Activated T-cell treated with anti-CD3 and anti-CD28 coated beads for 48 hours (primary cell): ENCODE results near the gene PDE4D.

Experiments used
- DNase-seq: peaks from one replicate; pipeline ENCODE4 v3.0.0-alpha.2; 2020; ENCODE audit warnings: low read depth

Gene PDE4D

DNA sequence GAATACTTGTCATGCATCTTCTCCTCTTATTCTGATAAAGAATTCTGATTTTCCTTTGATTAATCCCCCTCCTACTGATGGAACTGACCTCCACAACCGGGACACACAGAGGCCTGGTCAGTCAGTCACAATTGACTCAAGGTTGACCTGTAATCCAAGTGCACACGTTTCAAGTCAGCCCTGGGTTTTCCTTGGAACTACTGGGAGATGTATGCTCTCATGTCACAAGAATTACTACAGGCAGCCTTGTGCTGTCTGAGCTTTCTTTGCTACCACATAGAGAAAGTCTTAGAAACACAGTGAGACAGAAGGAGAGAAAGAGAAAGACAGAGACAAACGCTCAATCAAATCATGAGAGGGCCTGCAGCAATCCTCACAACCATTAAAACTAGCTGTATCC lies 345.8 kb downstream of the PDE4D start:
- DNase-seq = no peak

DNA sequence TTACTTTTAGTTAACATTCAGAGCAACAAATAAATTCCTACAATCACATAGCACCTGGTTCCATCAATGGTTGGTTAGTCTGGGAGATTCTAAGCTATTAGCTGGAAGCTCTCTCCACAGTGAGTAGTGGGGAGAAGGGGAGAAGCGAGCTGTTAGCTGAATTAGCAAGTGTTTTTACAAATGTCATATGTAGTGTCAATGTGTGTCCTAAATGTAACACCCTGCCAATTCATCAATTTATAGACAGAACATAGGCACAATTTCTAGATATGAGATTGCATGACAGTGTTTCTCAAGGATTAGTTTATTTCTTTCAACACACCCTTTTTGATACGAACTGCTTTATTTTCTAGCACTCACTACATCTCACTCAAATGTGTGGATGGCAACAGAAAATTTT lies 349.0 kb downstream of the PDE4D start:
- no peak for DNase-seq

DNA sequence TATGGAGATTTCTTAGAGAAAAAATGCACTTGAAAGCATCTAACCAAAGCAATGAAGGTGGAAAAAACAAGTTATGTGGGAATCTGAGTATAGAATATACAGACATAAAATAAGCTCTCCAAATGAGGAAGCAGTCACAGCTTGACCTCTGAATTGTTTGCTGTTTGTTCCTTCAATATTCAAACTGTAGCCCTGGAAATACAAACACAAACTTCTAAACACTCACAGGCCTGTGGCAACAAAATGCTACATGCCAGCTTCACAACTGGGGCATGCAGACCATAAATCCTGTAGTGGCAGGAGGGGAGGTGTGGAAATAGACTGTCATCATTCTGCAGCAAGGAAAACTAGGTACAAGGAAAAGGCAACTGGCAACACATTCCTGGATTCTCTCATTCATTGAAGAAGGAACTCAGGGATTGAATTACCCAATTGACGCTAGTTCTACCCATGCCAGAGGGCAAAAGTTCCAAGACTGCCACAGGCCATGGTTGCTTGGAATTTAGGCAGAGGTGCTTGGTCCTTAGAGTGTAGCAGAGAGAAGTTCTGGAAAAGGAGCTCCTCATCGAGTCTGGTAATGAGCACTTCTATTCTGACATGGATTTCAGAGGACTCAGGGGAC lies 349.6 kb downstream of the PDE4D start:
- no peak for DNase-seq

DNA sequence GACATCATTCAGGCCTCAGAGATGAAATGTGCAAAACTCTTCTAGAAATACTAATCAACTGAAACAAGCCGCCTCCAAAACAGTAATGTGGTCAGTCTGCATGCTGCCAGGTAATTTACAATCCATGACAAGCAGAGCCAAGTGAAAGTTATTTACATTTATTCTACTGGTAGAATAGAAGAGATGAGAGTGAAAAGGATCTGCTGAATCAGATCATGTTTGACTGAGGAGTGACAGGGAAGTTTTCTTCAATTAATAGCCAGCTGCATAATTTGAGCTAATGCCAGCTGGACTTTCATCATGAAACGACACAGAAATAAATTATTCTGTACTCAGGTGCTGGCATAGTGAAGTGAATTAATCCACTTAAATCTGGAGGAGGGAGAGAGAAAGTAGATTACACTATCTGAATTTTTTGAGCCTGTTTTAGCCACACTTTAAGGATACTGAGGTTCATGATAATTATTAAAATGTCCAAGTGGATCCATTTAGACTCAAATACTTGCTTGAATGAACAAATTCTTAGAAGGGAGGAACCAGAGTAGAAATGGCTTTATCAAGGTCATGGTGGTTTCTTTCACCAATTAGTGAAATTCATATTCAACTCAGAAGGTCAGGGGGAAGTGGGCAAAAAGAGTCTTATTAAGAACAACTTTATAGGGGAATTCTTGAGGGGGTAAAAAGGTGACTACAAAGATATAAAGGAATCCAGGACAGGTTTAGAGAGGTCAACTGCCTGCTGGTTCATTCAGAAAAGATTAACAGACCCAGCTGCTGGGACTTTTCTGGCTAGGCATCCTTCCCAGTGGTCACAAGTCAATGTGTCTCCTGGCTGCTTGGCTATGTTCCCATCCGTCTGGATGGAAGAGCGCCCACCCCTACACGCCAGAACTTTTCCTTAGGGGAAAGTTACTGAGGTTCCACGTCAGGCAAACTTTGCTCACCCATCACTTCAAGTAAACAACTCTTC lies 350.4 kb downstream of the PDE4D start:
- no peak for DNase-seq

DNA sequence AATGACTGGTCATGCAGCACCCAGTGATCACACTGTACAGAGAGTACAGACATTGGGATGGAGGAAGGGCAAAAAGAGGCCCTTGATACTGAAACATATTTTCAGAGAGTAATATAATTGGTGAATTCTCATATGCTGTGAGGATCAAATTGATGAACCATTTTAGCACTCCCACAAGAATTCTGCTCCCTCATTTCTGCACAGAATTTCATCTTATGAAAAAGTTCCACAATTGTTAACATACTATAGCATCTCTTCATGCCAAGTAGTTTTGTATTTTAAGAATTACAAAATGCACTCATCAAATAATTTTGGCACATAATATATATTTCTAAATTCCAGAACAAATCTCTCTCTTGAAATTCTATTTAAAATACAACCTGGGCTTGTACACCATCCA lies 351.2 kb downstream of the PDE4D start:
- DNase-seq = no peak

DNA sequence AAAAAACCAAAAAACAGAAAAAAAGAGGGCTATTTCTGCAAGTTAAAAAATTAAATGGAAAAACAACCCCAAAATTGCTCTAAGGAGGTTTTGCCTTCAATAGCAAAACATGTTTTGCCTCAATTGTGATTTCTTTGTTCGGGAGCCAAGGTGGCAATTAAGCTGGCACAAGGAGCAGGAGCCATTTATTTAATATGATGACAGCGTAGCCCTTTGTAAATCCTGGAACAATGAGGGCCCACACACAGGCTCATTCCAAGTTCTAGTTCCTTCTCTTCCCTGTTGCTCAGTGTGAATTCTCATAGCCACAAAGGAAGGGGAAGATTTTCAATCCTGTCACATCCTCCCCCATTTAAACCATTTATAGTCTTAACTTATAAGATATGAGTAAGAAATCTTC lies 353.2 kb downstream of the PDE4D start:
- no peak for DNase-seq

DNA sequence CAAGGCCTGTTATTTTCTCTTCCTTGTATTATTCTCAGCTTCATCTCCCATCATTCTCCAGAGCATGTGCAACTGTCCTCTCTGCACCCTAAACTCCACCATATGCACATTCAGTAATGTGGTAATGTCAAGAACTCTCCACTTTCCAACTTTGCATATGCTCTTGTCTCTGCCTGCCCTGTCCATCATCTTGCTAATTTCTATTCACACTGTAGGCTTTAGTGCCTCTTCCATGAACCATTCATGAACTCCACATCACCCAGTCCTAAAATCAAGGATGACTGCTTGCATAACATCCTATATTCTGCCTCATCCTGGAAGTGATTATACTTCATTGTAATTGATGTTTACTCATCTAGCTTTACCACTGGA lies 354.8 kb downstream of the PDE4D start:
- DNase-seq = no peak

DNA sequence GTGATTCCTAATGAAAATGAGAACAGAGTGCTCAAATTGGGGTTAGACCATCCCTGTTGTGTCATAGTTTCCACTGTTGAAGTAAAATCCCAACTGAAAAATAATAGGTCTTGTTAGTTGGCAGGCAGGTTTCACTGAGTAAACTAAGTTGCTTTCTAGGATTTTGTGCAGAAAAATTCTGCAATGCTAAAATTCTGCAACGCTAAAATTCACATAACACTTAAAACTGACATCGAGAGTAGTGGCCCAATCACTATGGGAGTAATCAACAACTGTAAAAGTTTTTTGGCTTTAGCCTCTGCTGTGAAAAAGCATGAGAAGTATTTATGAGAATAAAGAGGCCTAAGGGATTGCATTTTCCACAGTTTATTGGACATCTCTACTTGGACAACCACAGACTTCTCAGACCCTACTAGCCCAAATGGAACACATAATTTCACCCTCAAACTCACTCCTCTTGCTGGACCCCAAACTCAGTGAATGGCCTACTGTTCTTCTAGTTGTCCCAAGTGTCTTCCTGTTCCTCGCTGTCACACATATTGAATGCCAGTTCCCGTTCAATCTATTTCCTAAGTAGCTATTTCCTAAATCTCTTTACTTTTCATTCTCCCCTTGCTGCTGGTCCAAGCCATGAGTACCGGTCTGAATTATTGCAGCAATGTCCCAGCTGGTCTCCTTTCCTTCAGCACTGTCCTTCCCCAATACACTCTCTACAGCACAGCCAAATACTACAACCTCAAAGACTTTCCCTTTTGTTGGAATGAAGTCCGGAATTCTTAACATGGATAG lies 355.4 kb downstream of the PDE4D start:
- DNase-seq = no peak

DNA sequence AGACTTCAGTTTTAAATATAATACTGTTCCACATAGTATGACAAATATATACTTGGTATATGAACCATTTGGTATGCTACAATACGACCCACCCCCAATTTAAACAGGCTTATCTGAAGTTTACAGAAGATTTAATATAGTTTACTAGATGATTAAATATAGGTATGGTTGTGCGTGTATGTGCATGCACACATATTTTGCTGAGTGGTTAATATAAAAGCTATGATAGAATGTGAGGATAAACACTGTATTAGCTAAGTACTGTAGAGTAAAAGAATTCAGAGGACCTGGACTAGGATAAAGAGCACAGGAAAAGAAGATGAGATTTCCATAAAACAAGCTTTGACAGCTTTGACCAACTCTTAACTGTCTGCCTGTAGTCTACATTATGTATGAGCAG lies 356.7 kb downstream of the PDE4D start:
- no peak for DNase-seq

DNA sequence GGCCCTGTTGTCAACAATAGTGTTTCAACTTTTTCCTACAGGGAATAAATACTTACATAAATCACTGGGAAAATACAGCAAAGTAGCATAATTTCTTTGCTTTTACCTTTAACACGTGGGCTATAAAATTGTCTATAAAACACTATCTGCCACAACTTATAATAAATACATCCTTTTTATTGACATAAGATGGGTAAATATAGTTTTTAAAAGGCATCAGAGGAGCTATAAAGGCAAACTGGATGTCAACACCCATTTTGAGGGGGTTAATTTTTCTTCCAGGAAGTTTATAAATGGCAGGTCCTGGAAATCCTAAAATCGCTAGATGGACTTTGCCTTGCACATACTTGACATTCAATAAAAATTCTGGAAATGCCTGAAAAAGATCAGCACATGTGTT lies 358.0 kb downstream of the PDE4D start:
- DNase-seq = no peak

DNA sequence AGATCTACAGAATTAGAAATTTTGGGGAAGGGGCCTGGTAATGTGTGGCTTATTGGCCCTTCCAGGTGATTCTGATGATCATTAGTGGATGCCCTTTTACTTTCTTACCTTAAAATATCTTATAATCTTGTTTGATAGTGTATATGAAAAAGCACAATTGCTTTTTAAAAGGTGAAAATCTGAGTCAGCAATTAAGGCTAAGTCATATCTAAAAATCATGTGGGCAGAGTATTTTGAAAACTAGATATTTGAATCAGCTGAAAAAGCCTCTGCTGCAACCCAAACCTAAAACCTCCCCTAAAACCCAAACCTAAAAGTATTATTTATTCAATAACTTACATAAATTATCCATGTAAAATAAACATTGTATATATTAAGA lies 359.8 kb downstream of the PDE4D start:
- no peak for DNase-seq

DNA sequence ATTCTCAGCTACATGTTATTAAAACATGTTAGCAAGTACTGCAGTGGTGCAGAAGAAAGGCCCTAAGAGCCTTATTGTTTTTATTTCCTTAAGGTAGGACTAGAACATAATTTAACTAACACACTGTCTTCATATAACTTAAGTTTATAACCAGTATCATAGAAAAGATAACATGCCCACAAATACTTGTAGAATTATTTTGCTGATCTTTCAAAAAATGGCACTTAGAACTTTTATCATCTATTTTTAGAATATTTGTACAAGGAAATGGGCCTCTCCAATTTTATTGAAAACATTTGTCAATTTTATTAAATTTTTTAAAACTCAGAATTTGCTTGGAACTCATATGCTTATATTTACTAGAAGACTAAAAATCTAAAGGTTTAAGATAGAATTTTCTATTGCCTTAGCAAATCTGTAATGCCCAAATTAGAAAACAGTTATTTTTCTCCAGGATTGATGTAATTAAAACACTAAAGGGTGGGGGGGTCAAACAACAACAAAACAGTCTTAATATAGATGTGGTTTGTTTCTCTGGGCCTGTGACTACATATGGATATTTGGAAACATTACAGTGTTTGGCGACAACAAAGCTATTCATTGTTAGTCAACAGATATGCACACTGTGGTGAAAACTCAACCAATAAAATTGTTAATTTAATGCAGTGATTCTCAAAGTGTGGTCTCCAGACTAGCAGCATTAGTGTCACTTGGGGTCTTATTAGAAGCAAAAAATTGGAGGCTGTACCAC lies 360.4 kb downstream of the PDE4D start:
- no peak for DNase-seq

DNA sequence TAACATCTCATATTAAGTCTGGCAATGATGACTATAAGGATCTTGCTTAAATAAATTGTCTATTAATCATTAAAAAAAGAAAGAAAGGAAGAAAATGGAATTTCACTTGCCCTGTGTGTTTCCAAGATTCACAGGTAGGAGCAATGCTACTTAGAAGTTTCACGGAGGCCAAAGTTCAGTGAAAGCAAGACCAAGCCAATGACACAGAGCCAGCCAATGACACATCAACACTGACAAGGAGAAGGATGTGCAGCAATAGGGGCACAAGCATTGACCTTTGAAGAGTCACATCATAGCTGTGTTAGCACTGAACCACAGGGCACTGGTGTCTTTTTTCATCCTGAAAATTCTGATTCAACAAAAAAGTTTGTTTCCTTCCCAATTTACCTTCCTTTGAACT lies 364.3 kb downstream of the PDE4D start:
- DNase-seq = no peak

DNA sequence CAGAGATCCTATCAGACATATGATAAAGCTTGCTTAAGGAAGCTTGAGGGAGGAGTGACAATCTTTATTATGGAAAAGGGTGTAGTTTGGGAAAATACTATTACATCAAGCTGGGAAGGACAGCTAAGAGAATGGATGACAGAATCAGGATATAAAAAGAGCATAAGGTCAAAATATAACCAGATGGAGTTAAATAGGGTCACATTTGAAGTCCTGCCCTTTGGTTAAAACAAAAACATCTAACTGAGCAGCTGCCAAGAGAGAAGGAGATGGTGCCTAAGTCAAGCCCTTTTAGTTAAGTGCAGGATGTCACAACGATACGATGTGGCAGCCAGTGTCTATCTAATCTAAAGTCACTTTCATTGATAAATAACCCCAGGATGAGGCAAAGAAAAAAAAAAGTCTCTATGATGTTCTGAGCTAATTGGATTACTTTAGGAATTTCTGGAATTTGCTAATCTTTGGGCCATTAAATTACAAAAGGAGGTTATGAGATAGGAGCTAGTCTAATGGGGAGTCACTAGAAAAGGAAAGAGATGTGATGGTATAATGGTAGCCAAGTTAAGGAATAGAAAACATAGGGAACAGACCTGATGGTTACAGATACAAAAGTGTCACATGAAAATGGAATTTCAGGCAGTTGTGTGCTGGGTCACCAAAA lies 365.2 kb downstream of the PDE4D start:
- no peak for DNase-seq

DNA sequence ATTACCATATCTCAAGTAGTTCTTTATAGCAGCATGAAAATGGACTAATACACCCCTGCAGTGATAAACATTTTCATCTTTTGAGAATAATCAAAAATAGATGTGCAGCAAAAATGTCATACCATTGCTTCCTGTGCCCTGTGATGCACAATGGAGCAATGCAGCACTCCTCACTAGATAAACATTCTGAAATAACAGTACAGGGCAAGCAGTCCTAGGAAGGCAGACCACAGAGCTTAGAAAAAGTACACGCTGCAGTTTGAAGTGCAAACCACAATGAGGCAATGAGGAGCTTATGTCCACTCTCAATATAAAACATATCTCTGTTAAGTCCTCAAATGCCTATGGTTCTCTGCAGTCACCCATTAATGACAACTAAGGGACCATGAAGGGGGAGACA lies 367.6 kb downstream of the PDE4D start:
- no peak for DNase-seq

DNA sequence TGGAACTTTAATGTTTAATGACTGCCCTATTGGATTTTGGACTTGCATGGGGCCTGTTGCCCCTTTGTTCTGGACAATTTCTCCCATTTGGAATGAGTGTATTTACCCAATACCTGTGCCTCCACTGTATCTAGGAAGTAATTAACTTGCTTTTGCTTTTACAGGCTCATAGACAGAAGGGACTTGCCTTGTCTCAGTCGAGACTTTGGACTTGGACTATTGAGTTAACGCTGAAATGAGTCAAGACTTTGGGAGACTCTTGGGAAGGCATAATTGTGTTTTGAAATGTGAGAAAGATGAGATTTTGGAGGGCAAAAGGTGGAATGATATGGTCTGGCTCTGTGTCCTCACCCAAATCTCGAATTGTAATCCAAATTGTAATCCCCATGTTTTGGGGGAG lies 368.2 kb downstream of the PDE4D start:
- DNase-seq = no peak

DNA sequence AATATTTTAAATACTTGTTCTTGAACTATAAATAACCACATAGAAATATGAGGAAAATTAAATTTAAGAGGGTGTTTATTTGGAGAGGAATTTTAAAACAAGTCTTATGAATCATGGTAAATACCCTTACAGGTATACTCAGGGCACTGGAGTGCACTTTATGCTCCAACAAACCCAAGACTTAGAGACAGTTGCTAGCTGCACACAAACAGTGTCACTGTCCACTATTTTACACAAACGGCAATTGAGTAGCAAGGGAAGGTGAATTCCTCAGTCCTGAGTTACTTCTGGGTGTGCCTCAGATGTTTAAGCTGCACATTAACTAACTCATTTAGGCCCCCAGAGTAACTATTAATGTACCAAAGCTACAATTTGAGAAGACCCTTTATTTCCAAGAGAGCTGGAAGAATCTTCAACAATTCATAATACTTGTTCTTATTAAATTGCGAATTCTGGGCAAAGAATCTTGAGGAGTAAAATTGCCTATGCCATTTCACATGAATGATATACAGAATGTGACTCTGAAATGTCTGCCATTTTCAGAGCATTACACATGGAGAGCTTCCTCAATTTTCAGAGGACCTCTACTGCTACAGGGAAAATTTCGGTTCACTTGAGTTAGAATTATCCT lies 371.2 kb downstream of the PDE4D start:
- no peak for DNase-seq

DNA sequence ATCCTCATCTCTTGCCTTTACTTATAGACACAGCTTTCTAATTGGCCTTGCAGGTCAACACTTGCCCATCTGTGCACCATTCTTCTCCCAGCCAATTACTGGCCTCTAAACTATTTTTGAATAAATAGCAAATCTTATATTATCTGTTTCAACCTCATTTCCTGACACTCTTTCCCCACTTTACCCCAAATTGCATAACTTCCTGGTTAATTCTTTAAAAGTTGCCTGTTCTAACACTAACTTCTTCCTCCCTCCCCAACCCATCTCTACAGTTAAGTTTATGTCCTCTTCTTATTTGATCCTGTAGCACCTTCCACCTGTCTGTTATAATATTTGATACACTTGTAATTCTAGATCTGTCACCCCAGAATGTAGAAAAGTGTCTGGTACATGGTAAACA lies 372.1 kb downstream of the PDE4D start:
- no peak for DNase-seq

DNA sequence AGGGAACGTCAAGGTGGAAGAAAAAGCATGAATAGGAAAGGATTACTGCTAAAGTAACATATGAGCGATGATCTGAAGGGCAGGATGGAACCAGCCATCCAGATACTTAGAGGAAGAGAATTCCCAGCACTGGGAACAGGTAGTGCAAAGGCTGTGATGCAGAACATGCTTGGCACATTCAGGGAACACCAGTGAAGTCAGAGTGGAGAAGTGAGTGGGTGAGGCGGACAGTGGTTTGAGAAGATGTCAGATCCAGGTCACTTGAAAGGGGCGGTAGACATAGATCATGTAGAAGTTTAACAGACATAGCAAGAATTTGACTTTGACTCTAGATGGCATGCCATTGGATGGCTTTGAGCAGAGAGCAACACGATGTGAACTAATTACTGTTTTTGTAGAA lies 374.2 kb downstream of the PDE4D start:
- no peak for DNase-seq

DNA sequence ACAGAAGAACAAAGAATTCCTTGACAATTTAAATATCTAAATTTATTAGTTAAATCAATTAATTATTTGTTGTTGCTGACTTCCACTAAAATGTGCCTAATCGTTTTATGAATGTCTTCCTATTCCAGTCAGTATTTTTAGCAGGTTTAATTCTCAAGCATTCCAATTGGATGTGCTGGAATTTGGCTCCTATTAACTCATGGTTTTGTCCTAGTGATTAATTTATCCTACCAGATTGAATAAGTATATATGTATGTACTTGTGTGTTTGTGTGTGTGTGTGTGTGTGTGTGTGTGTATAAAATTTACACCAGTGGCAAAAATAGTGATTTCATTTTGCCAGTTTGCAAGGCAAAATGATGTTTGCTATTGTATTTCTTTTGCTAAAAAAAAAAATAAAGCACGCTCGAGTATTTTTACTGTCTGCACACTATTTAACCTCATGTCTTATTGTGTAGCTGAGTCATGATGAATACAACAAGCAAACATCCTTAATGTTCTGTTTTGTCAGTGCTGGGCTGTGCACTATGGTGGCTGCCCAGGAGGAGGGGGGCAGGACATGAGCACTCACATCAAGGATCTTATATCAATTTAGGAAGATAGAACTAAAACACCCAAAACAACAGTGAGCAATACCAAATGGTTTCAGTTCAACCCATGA lies 375.5 kb downstream of the PDE4D start:
- no peak for DNase-seq

DNA sequence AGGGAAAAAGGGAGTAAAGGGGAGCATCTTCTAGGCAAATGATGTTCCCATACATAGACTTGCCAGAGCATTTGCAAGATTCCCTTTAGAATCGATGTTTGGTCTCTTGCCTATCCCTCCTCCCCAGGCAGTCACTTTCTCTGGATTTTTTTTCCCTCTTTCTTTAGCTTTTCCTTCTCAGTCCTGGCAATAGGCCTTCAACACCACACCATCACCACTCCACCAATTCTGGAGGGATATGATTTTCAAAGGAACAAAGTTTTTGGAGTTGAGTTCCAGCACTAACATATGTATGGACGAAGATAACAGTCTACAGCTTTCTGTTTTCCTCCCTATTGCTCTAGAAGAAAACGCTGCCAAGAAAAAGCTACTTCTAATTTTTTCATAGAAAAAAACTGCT lies 377.4 kb downstream of the PDE4D start:
- no peak for DNase-seq
